NCI-H446 treated with DMSO at 0.1 percent for 48 hours (cell line): ENCODE measurements around the gene OR51M1.

Experiments used
- DNase-seq: peaks from one replicate; lab custom pipeline; 2025; lab: John Stamatoyannopoulos, UW

OR51M1 gene

DNA sequence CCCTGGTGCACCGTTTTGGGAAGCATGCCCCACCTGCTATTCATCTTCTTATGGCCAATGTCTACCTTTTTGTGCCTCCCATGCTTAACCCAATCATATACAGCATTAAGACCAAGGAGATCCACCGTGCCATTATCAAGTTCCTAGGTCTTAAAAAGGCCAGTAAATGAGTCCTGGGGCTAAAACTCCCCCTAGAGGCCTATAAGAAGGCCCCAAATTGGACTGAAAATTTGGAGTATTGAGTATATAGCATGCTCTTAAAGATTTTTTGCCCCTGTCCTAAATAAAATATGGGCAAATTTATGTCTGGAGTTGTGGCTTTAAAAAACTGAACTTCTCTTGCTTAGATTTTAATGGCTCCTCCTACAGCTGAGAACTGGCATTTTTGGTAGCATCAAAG is 6.6 kb downstream of the OR51M1 start:
- no peak for DNase-seq

DNA sequence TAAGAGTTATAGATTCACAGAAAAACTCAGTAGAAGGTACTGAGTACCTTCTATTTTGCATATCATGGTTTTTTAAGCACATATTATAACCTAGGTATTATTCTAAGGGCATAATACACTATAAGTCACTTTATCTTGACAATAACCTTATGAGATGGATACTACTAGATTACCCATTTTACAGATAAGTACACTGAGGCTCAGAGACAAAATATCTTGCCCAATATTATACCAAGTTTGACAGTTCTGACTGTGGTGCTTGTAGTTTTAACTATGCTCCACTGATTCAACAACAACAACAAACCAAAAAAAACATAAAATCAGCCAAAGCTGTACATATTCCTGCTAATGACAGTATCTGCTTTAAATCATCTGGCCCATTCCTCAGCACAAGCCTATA is 10.5 kb downstream of the OR51M1 start:
- DNase-seq: no peak

DNA sequence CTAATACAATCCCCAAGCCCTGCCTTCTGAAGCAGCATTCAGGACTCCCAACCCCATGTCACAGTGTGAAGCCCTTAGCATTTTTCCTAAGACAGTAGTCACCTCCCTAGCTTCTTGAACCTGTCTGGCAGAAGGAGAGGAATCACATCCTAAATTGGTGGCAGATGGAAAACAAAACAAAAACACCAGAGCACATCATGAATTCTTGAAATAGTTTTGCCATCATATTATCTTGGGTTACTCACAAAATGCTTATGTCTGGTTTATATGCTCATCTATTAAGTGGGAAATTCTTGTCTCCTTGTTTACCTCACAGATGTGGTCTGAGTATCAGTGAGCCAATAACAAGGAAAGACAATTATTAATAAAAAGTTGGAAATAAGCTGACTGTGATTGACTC is 15.3 kb downstream of the OR51M1 start:
- DNase-seq: no peak

DNA sequence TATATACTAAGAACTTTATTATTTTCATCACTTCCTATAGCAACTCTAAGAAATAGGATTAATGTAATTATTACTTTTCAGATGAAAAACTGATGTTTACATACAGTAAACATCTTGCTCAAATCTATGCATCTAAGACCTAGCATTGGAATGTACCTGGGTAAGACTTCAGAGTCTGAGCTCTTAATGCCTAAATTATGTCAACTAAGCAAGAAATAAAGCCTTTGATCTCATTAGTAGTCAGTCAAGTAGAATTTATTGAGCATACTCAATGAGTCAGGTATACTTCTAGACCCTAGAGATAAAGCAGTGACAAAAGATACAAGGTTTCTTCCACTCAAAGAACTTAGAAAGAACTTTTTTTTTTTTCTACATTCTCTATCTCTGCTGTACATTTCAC is 21.6 kb downstream of the OR51M1 start:
- DNase-seq: no peak

DNA sequence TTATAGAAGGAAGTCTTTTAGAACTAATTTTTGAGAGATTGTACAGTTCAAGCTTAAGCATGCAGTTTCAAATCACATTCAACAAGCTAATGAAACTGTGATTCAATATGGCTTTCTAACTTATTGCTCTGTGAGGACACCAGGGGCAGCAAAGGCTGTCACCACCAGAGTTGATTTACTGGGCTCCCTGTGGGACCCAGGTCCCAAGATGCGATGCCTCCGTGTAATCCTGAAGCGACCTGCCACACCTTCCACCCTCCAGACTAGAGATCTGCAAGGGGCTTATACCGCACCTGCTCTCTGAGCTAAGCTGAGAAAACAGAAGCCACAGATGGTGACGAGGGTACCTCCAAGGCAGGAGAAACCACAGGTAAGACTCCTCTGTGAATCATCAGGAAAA is 37.4 kb downstream of the OR51M1 start:
- DNase-seq: no peak

DNA sequence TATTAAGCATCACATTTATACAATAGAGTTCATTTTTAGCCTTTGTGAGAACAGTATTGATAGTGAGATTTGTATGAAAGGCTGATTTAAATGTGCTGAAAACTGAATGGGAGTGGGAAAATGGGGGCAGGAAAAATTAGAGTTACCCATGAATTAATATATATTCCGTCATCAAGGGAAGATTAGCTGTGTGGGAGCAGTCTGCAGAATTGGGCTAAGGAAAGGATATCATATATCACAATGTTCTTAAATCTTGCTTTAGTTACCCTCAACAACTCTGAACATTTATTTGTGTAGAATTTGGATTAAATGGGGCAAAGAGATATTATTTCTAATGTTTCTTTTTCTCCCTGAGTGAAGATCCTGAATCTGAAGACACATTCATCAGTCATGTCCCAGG is 38.2 kb downstream of the OR51M1 start, which contains the start of gene OR51Q1:
TSS of gene OR51Q1 (plus strand) at position 301 of the 400 bp plus-strand sequence. CDS start at position 391, 90 bp downstream.
- DNase-seq: no peak

DNA sequence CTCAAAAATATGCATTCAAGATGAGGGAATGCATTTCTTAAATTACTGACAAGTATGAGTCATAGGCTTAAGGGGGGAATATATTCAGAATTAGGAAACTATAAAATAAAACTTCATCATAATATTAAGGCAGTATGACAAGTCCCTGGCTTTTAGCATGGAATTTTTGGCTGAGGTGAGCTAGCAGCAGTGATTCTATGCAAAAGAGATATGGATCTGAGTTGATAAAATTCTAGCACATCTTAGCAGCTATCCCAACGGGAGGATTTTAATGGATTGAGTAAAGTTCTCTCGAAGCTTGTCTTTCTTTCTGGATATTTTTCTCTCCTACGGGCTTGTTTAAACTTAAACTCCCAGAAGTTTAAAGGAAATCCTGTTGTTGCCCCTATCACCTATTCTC is 39.5 kb downstream of the OR51M1 start:
- DNase-seq: no peak

DNA sequence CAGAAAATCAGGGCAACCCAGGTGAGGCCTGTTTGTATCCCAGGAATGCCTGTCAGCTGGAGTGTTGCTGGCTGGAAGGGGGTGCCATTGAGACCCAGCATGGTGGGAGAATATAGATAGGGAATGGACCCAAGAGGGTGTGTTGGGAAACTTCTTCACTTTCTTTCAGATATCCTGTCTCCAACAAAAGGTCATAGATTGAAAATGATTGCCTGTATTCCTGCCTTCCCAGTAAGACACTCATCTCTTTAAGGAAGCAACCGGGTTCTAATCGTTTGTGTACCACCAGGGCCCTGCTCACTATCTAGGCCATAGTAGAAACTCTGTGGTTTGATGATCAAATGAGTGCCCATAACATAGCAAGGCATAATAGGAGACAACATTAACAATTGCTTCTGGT is 57.8 kb downstream of the OR51M1 start, which contains the start of gene OR51I1:
TSS of gene OR51I1 (minus strand) at position 101 of the 400 bp plus-strand sequence. CDS start at position 101, 0 bp downstream.
- no peak for DNase-seq
